OCI-LY3 (cell line): ENCODE measurements around the gene SLC25A21.

Source experiments
- CTCF ChIP-seq: fragments of 200-600, 300-600 bp; sonication (generic); IDR thresholded peaks from 2 replicates; pipeline ENCODE4 v1.5.1; 2014; ENCODE audit warnings: antibody characterized with exemption, low read length, low read depth
- EZH2phosphoT487 ChIP-seq: fragments of 200-600 bp; shearing (Covaris generic); IDR thresholded peaks from 2 replicates; pipeline ENCODE4 v1.6.1; 2018; ENCODE audit warnings: antibody characterized with exemption, mixed run types, low read depth

- TF ChIP-seq EZH2phosphoT487 (no peak), CTCF (no peak)
These were observed 315.3 kb downstream of the SLC25A21 start for GRCh38 chr14:36857136-36857535.
